NCI-H69 (cell line): ENCODE results near the gene SIX5.
"Not testable (repeated sequence)": the region's sequence is repeated elsewhere in the genome, so short reads cannot be mapped to it uniquely, and the experiment has no call there.

ENCODE experiments used
- DNase-seq: peaks from one replicate; lab custom pipeline; 2025; lab: John Stamatoyannopoulos, UW

The SIX5 gene

GRCh38 chr19:45768984-45769782, at the start of gene SIX5:
Gene SIX5, minus strand, starts transcription at chr19:45769252. Its CDS starts 408 bp downstream, at chr19:45768844.
- DNase-seq = peak; percentile 98

DNA sequence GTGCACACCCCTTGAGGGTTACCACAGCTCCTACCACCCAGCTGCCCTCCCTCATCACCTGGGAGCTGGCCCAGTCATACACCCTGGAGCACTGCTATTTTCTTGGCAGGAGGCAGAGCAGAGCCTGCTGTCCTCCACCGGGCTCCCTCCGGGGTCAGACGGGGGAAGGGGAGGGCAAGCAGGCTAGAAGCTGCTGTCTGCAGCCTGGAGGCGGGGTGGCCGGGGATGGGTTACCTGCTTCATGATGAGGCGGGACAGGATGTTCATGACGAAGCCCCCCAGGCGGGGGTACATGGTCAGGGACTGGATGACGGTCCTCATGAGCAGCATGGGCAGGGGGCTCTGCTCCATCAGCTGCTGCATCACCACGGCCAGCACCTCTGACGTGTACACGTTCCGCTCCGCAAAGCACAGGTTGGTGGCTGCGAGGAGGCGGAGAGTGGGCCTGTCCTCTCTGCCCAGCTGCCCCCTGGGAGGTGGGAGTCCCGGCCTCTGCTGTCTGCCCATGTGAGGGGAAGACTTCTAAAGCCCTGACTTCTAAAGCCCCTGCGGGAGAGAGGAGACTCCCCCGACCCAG, 48.8 kb upstream of the SIX5 start:
- peak; percentile 83 for DNase-seq

GRCh38 chr19:45817010-45817724, 48.1 kb upstream of the SIX5 start:
- peak; percentile 93 for DNase-seq

DNA sequence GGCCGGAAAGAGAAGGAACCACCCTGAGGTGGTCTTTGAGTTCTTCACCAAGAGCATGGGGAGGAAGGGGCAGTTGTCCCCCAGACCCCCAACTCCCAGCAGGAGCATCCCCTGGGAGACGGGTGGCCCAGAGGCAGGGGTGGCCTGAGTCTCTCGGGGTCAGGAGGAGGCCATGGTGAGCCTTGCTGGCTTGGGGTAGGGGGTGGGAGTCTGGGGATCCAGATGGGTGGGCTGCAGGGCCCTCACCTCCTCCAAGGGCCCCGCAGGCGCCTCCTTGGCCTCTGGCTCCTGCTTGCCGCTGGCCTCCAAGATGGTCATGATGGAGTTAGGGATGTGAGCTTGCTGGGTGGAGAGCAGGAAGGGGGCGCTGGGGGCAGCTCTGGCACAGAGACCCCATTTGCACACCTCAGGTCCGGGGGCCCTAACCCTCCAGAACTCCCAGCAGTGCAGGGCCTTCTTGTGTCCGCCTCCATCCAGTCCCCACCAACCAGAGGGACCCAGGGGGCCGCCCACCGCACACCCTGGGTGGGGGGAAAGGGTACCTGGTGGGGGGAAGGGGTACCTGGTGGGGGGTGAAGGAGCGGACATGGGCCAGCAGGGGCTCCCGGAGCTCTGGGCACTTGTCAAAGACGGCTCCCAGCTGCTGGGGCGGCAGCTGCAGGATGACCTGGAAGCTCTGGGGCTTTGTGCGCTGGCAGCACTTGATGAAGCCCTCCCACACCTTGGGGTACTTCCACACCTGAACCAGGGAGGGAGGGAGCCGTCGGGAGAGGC, 47.4 kb upstream of the SIX5 start:
- DNase-seq = no peak

DNA sequence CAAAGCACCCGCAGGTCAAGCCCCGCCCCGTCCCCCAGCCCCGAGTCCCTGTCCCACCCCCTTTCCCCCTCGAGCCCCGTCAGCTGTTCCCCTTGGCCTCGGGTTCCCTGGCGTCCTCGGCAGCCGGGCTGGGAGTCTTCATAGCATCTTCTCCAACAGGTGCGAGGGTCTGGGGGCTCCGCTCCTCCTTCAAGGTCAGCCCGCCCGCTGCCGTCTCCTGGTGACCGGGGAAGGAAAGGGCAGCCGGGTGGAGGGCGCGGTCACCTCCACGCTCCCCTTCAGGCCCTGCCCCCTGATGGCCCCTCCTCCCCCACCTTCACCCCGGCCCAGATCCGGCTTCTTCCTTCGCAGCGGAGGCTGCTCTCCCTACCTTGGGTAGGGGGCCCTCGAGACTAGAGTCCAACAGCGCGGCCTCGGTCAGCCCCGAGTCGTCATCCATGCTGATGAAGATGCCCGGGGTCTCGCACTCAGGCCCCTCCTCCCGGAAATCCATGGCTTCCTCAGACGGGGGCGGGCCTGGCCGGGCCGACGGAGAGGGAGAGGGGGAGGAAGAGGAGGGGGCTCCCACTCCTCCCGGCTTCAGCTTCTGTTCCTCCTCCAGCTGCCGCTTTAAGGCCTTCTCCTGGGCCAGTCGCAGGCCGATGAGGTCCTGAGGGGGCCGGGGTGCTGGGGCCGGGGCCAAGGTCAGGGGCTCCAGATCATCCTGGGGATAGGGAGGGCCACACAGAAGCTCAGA, 46.6 kb upstream of the SIX5 start:
- DNase-seq = no peak

DNA sequence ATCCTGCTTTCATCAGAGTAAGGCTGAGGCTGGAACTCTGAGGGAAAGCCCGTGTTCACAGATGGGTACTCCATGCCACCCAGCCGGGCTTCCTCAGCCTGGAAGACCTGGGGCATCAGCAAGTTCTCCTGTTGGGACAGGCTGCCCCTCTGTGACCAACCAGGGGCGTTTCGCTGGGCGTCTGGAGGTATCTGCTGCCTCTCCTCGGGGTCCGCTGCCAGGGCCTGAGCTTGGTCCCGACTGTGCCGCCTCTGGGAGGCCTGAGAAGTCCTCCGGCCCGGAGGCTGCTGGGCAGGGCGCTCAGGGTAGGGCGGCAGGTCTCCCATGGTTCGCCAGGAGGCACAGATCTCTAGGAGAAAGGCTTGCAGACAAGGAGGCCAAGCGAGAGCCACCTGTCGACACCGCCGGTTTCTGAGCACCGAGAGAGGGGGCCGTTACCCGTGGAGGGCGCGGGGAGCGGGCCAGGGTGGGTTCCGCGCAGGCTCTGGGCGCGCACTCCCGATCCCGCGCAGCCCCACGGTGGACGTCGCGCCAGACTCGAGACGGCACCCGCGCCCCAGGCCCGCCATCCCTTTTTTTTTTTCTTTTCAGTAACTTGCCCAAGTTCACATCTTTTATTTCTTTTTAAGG, 45.9 kb upstream of the SIX5 start, which contains the start of gene RSPH6A:
Gene RSPH6A, minus strand, starts transcription at position 458 of the 630 bp plus-strand sequence. Its CDS starts 132 bp downstream, at position 326.
- no peak for DNase-seq

DNA sequence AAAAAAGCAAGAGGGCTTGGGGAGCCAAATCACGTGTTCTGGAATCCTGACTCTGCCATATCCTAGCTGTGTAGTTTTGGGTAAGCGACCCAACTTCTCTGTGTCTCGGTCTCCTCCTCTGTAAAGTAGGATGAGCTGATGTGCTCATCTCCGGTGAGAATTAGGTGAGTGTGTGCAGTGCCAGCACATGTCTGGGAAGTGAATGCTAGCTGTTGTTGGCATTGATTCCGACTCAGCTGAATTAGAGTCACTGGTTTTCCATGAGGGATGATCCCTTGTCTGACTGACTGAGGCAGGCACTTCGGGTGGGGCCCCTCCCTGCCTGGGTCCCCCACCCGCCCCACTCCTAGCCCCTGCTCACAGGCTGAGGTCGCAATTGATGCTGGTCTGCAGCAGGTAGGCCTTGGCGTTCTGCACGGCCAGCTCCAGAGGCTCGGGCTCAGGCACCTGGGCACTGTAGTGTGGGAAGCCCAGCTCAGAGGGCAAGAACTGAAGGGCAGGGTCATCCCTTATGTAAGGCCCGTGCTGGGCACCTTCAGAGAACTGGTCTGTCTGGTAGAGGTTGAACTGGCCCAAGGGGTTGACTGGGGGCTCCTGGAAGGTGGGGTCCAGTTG, 45.2 kb upstream of the SIX5 start:
- DNase-seq = no peak

GRCh38 chr19:45812297-45812696, 43.2 kb upstream of the SIX5 start:
- no peak for DNase-seq

- peak; percentile 86 for DNase-seq
Measured at GRCh38 chr19:45809643-45810159, 40.6 kb upstream of the SIX5 start.

- no peak for DNase-seq
Measured at GRCh38 chr19:45805719-45806118, 36.7 kb upstream of the SIX5 start.

DNA sequence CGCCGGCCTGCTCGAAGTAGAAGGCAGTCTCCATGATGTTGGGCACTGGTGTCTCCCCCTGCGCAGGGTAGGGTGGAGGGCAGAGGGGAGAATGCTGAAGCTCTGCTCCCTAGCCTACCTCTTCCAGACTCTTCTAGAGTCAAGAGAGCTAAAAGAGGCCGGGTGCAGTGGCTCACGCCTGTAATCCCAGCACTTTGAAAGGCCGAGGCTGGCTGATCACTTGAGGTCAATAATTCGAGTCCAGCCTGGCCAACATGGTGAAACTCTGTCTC, 35.8 kb upstream of the SIX5 start:
- DNase-seq = no peak

- no peak for DNase-seq
Measured at GRCh38 chr19:45804140-45804958, 35.3 kb upstream of the SIX5 start.

DNA sequence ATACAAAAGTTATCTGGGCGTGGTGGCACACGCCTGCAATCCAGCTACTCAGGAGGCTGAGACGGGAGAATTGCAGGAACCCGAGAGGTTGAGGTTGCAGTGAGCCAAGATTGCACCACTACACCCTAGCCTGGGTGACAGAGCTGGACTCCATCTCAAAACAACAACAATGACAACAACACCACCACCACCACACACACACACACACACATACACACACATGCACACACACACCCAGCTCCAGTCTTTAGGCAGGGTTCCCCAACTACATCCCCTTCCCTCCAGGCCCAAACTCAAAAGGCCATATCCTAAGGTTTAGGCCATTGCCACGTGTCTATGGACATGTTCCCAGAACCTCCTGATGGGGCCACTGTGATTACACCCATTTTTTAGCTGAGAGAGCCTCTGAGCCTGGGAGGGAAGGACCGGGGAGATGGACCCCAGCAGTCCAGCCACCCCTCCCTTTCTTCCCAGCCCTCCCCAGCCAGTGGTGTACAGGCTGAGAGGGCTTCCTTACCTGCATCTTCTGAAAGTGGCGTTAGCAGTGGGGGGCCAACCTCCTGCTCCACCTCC, 32.6 kb upstream of the SIX5 start:
- DNase-seq = no peak

DNA sequence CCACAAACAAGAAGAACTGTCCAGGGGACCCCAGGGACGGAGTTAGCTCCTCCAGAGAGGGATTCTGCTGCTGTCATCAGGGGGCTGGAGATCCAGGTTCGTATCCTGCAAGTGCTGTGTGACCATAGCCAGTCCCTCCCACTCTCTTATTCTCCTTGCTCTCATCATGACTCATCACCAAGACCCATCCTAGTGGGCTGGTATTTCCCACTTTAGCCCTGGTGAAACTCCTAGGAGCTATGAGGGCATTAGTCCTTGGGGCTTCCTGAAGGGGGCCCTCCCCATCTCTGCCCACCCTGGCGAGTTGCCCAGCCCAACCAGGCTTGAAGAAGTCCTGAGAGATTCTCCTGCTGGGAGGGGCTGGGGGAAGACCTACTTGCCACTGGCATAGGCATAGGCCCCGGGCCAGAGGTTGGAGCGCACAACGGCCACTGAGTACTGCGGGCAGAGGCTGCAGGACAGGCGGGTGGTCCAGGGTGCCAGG, 31.1 kb upstream of the SIX5 start:
- DNase-seq = no peak

DNA sequence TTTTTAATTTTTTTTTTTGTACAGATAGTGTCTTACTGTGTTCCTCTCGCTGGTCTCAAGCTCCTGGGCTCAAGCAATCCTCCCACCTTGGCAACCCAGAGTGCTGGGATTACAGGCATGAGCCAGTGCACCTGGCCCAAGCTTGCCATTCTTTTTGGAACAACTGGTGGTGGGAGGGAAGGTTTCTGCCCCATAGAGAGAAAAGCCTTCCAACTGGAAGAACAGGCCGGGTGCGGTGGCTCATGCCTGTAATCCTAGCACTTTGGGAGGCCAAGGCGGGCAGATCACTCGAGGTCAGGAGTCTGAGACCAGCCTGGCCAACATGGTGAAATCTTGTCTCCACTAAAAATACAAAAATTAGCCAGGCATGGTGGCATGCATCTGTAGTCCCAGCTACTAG, 30.5 kb upstream of the SIX5 start:
- not testable (repeated sequence) for DNase-seq

DNA sequence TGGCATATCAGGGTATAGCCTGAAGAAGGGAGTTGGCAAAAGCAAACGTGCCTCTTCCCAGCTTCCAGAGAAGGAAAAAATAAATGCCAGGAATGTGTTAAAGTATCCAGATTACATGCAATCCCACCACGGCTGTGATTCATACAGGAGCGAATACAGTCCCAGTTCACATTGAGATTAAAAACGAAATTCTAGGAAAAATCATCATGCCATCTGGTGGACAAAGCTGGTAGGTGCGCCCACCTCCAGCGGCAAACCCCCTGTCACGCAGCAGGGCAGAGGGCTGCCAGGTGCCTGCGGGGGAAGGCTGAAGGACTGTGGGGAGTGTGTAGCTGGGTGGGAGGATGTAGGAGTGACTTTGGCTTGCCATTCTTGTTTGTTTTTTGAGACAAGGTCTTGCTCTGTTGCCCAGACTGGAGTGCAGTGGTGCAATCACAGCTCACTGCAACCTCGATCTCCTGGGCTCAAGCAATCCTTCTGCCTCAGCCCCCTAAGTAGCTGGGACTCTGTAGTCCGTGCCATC, 30.0 kb upstream of the SIX5 start:
- DNase-seq = peak; percentile 78

GRCh38 chr19:45794627-45795026, 25.6 kb upstream of the SIX5 start:
- DNase-seq = no peak

DNA sequence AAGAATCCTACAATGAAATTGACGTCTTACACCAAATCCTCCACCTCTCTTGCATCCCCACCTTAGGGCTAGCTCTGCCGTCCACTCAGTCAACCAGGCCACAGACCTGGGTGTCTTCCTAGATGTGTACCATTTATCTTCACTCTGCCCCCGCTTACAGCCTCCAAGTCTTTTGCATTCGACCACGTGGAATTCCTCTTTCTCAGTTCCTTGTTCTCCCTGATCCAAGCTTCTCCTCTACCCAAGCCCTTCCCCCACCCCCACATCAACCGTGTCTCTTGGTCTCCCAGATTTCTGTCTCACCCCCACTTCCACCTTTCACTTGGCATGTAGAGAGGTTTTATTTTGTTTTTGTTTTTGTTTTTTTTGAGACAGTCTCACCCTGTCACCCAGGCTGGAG, 24.8 kb upstream of the SIX5 start:
- DNase-seq = no peak

DNA sequence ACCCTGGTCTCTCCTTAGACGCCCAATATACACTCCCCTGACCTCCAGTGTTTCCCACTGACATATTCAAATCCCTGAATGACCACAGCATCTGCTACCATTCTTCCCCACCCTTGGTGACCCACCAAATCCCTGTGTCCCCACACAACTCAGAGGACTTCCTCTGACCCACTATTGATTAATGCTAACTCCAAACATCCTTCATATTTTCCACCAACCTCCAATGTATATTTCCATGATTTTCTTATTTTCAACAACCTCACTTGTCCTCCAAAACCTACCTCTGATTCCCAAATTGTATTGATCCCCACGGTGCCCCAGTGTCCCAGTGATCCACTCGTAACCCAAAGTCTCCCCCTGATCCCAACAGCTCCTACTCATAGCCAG, 24.1 kb upstream of the SIX5 start:
- DNase-seq = no peak
